RPMI7951 (cell line): ENCODE measurements around the gene CACNA1C. TPM values are rescaled to one million over a fixed set of nuclear protein-coding genes. Genes with fewer than 3 reads are reported as not detected.

Experiments
- DNase-seq: peaks from one replicate; pipeline ENCODE4 v3.0.0-alpha.2; 2012; ENCODE audit warnings: low read depth
- total RNA-seq: library from RNA; depleted of rRNA; stranded (reverse); fragments of >200 nt; shearing (Covaris generic); gene quantifications from 2 replicates; pipeline ENCODE4 v1.2.3, GENCODE V29; 2014

Gene CACNA1C
- total RNA-seq, 1 experiment from 2014 or later: 1.6 TPM

DNA sequence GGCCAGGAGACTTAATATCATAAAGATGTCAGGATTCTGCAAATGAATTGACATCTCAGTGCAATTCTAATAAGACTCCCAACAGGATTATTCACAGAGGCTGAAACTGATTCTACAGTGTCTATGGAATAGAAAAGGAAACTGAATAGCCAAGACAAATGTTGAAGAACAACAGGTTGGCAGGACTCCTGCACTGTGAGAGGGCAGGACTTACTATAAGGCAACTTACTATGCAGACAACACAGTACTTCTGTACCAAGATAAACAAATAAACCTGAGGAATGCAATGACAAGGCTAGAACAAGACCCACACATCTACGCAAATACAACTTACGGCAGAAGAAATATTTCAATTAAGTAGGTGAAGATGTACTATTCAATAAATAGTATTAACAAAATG is 609.7 kb downstream of the CACNA1C start:
- no peak for DNase-seq

DNA sequence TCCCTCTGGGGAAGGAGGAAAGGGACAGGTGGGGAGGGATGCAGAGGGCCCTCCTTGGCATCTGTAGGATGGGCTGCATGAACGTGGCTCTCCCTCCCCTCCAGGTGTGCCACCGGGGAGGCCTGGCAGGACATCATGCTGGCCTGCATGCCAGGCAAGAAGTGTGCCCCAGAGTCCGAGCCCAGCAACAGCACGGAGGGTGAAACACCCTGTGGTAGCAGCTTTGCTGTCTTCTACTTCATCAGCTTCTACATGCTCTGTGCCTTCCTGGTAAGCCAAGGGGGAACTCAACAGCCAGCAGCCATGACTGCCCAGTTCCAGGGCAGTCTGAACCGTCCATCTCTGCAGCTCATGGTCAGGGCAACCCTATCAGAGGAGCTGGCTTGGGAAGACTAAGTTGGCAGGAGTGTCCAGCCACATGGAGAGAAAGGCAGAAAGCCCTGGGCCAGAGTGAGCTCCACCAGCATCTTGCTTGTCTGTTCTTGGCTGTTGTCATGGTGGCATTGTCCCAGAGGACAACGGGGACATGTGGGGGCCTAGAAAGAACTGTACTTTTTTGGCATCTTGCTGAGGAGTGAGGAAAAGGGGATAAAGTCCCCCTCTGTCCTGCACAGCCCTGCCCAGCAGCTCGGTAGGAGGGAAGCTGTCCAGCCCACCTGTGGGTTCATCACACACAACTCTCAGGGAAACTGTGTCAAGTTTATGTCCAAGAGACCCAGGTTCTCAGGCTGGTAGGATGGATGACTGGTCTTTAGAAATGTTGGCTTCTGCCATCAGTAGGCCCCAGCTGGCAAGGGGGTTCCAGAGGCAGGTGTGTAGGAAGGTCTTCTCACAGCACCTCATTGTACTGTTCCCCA is 612.2 kb downstream of the CACNA1C start:
- no peak for DNase-seq

DNA sequence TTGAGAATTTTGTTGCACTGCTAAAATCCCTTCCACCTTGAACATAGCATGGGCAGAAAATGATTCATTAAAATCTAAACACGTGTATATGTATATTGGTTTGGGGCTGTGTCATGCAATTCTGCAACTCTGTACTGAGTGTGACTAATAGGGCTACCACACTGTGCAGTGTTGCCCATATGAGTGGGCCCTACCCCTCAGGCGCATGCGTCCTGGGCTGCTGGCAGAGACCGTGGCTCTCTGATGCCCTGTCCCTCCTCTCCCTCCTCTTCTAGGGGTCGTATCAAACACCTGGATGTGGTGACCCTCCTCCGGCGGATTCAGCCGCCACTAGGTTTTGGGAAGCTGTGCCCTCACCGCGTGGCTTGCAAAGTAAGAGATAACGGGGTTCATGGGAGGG is 613.6 kb downstream of the CACNA1C start:
- peak; percentile 27 for DNase-seq

DNA sequence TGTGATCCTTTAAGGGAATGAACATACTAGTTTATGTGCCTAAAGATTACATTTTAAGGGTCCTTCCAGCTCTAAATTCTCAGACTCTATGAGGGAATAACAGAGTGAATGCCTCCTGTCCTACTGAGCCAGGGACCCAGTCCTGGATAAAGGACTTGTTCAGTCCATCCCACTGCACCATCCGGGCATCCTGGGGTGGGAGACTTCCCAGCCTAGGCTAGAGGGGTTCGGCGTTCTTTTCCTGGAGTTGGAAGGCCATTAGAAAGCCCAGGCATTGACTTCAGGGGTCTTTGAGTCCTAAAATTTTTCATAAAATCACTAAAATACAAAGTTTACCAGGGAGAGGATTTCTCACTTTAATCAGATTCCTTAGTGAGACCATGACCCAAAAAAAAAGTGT is 614.1 kb downstream of the CACNA1C start:
- no peak for DNase-seq

DNA sequence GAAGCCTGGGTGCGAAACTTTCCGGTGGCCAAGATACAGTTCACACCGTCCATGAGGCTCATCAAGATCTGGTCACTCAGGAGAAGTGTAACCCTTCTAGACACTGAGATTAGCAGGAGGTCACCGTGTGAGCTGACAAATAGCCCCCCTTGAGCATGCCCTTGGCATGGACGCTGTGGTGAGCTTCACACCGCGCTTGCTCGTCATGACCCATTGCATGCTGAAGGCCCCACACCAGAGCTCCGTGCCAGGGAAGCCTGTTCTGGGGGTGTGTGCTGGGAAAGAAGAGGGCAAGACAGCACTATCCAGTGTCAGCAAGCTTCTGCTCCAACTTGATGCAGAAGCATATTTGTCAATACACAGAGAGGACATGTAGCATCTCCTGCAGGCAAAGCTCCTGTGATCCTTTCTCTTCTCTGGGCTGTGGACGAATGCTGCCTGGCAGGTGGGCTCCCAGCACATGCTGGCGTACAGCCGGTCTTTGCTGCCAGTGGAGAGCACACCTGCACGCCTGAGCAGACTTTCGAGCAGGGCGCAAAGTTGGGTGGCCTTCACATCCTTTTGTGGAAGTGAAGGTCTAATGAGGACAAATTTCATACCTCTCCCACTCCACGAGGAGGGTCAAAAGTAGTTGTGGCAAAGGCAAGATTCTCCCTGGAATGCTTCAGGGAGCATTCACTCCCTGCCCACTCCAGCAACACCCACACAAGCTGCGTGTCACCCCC is 615.1 kb downstream of the CACNA1C start:
- no peak for DNase-seq

DNA sequence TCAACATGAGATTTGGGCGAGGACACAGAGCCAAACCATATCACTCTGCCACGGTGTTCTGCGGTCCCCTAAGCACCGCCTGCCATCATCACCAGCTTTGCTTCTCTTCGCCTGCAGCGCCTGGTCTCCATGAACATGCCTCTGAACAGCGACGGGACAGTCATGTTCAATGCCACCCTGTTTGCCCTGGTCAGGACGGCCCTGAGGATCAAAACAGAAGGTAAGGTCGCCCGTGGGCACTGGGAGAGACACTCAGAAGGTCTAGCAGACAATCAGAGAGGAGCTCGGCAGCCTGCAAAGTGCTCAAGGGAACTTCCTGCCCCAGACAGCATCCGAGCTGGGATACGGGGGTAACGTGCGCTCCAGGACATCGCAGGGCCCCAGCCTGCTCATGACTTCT is 616.0 kb downstream of the CACNA1C start:
- DNase-seq: no peak

DNA sequence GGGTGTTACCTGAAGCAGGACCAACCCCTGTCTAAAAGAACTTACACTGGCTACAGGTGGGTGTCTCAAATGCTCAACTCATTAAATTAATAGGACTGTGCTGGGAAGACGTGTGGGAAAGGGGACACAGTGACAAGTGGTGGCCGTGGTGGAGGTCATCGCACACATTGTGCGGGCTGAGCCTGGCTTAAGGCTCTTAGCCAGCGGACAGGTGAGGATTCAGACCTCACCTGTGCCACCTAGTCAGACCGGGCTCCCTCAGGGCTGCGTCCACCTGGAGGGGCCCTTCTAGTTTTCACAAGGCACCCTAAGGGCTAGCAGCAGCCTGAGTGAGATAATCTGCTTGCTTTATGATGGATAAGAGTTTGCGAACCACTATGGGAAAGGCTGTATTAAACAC is 616.8 kb downstream of the CACNA1C start:
- no peak for DNase-seq

DNA sequence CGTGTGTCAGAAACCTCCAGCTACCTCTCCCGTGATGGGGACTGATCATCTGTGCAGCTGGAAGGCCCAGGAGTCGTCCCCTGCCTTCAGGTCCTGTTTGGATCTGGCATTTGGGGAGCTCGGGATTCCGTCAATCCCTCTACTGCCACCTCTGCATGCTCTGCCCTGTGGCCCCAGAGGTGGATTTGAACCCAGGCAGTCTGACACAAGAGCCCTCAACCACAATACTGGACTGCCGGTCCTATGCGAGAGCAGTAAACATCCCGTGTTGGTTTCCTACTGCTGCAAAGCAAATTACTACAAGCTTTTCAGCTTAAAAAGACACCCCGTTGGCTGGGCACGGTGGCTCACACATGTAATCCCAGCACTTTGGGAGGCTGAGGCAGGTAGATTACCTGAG is 620.1 kb downstream of the CACNA1C start:
- no peak for DNase-seq

DNA sequence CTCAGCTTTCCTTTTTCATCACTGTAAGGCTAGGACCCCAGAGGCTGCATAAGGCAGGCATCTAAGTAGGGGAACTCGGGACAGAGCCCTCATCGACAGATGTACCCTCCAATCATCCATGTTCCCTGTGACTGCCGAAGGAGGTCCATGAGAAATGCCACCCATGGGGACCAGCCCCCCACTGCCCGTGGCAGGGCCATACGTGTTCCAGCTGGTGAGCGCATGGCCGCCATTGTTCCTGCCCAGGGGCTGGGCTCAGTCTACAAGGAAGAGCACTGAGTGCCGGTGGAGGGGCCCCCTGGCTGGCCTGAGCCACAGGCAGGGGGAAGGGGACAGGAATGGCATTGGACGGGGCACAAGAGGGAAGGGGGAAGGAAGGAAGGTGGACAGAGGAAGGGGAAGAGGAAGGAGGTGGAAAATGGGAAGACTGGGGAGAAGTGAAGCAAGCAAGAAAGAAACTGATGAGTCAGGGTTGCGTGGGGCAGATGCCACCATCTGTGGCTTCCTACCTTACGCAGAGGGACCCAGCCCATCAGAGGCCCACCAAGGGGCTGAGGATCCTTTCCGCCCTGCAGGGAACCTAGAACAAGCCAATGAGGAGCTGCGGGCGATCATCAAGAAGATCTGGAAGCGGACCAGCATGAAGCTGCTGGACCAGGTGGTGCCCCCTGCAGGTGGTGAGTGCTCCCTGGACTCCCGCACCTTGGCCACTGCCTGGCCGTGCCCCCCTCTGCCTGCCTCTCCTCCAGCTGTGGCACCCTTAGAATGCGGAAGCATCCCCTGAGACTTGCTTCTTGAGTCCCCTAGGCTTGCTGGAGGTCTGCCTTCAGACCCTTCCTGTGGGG is 621.4 kb downstream of the CACNA1C start:
- no peak for DNase-seq

DNA sequence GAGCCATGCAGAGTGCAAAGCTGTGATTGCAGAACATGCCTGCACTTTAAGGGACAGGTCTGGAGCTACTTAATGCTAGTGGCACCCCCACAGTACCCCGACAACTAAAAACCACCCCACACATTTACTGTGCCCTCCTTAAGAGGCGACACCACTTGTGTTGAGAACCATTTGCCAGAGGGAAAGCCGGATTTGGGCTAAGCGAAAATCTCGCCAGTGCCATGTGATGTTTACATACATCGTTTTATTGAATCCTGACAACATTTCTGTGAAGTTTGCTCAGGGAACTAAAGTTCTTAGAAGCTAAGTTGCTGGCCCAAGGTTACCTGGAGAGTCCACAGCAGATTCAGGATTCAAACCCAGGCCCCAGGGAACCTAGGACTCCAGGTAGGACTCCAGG is 623.0 kb downstream of the CACNA1C start:
- no peak for DNase-seq

DNA sequence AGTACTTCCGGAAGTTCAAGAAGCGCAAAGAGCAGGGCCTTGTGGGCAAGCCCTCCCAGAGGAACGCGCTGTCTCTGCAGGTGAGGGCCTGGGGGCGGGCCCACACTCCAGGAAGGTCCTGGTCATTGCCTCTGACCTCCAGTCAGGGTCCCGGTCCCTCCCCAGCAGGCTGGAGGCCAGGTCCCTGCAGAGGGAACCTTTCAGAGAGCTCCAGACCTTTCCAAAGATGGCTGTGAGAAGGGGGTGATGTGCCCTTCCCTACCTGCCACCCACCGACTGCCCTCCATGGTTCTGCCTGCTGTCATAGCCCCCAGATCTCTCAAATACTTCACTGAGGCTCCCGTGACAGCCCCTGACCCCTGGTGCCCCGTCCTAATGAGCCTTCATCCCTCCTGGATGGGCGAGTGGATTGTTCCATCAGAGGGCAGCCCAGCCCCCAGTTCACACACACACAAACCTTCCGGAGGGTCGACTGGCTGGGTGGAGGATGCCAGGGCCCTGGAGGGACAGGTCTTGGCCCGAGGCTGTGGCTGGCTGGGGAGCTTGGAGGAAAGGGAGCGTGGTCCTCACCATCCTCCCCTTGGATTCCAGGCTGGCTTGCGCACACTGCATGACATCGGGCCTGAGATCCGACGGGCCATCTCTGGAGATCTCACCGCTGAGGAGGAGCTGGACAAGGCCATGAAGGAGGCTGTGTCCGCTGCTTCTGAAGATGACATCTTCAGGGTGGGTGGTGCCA is 624.5 kb downstream of the CACNA1C start:
- no peak for DNase-seq

DNA sequence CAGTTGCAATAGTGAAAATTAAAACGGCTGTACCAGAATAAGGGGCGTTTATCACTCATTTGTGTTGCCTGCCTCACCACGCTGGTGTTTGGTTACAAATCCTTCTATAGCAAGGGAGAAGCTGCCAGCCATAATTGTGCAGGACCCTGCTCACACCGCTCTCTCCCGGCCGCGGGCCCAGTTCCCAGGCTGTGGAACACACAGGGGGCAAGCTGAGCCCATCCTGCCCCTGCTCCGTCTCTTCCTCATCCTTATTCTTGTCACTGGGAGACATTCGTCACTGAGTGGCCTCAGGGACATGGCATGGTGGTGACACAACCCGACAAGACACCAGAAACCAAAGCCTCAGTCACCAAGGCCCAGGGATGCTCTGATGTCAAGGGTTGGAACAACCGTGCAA is 625.6 kb downstream of the CACNA1C start:
- no peak for DNase-seq

DNA sequence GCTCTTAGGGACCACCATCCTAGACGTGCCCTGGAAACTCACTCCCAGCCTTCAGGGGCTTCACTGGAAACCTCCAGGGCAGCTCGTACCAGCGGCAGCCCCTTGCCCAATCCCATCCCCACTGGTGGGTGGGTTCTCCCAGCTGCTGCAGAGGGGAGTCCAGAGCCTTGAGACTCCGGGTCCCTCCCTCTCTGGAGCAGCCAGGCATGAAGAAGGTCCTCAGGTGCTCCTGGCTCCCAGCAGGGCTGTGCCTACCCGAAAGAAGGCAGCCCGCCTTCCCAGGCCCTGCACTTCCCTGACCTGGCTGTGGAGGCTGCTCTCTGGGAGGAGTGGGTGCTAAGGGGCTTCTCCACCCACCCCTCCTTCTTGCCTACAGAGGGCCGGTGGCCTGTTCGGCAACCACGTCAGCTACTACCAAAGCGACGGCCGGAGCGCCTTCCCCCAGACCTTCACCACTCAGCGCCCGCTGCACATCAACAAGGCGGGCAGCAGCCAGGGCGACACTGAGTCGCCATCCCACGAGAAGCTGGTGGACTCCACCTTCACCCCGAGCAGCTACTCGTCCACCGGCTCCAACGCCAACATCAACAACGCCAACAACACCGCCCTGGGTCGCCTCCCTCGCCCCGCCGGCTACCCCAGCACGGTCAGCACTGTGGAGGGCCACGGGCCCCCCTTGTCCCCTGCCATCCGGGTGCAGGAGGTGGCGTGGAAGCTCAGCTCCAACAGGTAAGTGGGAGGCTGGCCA is 626.5 kb downstream of the CACNA1C start:
- no peak for DNase-seq

DNA sequence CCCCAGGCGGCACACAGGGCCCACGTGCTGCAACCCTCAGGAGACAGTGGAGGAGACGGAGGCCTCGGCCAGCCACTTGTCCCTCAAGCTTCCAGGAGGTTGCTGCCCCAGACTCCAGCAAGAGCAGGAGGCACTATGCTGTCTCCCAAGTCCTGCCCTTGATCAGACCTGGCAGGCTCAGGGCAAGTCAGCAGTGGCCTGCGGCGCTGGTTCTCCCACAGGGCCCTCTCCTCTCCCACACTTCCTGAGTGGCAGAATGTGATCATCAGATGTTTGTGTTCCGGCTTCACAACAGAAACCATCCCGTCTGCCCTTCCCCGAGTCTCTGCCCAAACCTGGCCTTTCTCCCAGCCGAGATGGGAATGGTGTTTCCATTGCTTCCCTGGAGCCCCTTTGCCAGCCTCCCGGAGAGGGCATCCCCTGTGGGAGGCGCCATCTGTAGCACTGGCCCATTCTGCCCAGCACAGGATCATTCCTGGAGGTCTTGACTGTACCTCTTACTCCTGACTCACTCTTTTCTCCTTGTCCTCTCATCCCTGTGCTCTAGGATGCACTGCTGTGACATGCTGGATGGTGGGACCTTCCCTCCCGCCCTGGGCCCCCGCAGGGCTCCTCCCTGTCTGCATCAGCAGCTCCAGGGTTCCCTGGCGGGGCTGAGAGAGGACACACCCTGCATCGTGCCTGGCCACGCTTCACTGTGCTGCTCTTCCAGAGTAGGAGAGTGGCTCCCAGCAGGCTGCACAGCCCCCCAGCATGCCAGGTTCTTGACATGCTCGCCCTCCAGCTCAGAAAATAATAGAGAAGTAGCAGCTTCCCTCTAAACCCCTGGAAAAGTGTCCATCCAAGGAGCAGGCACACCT is 627.3 kb downstream of the CACNA1C start:
- peak; percentile 31 for DNase-seq

DNA sequence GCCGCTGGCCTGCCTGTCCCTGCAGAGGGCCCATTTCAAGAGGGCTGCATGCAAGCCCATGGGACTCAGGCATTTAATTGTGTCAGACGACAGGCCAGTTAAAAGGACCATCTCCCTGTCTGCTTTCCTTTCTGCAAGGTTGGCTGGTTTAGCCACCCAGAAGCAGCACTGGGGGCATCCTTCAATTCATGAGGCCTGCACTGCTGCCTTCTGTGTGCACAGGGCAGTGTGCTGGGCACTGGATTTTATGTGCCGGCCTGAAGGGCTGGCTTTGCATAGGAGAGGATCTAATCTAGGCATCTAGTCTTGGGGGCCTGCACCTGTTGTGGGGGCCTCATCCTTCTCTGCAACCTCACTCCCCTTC is 627.9 kb downstream of the CACNA1C start:
- no peak for DNase-seq

DNA sequence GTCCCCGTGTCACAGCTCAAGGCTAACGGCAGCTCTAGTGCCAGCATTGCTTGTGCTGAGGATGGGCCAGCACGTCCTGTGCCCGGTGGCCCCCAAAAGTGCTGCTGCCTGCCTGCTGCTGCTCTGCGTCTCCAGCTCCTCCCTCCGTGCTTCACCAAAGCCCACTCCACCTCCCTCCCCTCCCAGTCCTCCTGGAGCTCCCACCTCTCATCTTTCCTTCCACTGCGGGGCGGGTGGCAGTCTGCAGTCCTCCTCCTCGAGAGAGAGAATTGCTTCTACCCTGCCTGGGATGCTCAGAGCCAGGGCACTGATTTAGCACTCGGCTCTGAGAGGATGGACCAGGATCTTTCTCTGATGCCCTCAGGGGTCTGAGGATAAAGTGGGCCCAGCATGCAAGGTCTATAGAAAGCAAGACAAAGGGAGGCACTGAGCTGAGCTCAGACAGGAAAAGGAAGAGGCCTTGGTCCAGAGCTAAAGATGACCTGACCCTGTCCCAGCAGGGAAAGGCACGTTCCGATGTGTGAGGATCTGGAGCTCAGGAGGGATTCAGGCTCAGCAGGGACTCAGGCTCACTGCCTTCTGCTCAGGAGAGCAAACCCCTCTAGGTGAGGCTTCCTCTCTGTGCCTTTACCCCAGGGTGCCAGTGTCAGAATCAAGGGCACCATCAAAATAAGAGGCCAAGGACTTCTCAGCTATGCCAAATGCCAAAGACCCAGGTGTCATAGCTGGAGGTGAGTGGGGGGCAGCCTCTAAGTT is 628.8 kb downstream of the CACNA1C start:
- DNase-seq: no peak

DNA sequence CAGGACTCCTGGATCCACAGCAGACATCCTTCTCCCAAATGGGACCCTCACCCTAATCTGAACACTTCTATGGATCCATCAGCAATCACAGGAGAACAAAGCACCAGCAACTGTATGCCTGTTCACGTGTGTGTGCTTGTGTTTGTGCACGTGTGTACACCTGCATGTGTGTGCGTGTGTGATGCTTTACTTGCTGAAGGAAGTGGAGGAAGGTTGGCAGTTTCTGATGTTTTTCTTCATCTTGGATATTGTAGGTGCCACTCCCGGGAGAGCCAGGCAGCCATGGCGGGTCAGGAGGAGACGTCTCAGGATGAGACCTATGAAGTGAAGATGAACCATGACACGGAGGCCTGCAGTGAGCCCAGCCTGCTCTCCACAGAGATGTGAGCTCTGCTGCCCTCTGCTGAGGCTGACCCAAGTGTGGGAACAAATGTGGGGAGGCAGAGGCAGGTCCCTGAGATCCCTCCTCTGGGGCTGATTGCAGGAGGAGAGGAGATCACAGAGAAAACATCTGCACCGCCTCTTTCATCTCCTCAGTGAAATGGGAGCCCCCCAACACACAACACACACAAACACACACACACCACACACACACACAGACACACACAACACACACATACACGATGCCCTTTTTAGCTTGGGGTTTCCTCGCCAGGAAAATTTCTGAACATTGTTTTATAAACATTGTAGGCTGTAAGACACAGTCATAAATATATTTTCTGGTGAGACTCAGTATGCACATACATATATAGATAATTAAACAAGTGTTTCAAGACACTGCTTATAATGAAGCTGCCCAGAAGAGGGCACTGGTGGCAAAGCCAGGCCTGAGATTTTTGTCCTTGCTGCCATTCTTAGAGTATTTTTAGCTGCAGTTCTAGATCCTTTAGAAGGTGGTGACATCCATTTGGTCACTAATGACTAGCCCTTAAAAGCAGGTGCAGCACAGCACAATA is 629.8 kb downstream of the CACNA1C start:
- peak; percentile 67 for DNase-seq
